HG03108 (cell line): ENCODE results near the gene ADRA2C.

Source experiments
- ATAC-seq: cut with Tn5 transposase; IDR thresholded peaks from one replicate; pipeline ENCODE4 v1.9.1; 2021; ENCODE audit warnings: moderate library complexity; ENCODE audit not compliant: unreplicated experiment

ADRA2C gene

DNA sequence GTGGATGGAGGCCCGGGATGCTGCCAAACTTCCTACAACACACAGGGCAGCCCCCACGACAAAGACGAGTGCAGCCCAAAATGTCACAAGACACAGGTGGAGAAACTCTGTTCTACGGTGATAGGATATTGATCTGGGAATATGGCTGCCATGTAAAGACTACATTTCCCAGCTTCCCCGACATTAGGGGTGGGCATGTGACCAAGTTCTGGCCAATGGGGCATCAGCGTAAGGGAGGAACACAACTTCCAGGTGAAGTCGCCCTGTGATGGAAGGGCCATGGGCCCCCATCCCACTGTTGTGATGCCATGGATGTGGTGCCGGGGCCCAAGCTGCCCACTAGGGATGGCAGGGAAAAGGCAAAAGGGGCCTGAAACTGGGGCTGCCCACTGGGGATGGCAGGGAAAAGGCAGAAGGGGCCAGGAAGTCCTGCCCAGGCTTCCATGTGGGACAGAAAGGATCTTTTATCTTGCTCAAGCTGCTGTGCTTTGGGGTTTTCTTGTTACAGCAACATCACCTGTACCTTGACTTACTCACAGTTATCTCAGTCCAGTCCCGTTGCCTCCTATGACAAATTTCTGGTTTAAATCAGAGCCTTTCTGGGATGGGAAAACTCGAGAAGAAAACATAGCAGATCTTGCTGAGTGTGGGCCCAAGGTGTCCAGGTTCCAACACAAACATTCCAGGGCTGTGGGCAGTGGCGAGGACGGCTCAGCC, 9.7 kb upstream of the ADRA2C start:
- no peak for ATAC-seq

DNA sequence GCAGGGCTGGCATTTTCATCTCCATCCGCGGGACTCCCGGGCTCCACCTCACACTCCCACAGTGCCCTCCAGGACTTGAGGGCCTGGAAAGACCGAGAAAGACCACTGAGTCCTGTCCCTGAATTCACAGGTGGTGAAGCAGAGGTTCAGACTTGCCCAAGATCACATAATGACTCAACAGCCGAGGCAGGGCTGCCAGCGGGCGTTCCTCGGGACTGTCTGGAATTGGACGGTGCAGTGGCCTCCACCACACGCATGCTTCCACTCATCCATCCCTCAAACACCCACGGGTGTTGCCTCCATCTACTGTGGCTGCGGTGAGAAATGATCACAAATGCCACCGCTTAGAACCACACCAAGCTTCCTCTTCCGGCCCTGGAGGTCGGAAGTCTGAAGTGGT, 6.9 kb upstream of the ADRA2C start:
- ATAC-seq = no peak

DNA sequence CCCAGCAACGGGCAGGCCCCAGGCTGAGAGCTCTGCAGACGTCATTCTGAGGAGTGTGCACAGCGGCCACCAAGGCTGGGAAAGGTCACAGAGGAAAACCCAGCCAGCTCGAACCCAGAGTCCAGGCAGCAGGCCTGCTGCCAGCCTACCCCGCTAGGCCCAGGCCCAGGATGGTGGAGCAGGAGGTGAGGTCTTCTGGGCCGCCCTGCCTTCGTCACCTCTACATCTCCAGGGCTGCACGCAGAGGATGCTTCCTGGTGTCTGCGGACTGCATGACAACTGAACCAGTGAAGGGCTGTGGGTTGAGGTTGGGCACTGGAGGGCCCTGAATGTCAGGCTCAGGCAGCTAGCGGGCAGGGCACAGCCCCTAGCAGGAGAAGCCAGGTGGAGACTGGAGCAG, 5.8 kb upstream of the ADRA2C start:
- ATAC-seq = no peak

DNA sequence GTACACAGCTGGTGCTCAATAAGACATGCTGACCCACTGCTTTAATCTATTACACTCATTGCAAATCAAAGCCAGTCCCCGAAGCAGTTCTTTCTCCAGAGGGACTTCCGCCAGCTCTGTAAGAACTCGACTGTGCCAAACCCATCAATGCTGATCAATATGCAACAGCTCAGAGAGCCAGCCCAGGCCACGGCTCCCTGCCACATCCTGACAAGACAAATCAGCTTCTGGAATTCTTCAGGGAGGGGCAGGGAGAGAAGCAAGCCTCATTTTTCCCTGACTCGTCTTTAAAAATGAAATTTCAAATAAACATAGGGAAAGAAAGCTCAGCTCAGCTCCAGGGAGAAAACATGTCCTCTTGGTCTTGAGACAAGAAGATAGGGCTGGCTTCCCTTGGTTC, 5.3 kb upstream of the ADRA2C start:
- ATAC-seq = no peak

DNA sequence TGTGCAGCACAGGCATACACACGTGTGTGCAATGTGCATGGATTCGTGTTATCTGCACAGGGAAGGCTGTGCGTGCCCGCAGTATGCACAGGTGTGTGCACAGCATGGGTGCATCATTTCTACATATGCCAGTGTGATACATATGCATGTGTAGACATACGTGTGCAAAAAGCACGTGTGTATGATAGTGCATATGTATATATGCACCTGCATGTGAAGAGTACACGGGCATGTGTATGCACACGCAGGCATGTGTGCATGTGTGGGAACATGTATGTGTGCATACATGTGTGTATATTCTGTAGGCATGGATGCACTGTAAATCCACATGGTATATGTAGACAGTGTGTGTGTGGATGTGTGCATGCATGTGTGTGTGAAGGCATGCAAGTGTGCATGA, 3.9 kb upstream of the ADRA2C start:
- no peak for ATAC-seq

DNA sequence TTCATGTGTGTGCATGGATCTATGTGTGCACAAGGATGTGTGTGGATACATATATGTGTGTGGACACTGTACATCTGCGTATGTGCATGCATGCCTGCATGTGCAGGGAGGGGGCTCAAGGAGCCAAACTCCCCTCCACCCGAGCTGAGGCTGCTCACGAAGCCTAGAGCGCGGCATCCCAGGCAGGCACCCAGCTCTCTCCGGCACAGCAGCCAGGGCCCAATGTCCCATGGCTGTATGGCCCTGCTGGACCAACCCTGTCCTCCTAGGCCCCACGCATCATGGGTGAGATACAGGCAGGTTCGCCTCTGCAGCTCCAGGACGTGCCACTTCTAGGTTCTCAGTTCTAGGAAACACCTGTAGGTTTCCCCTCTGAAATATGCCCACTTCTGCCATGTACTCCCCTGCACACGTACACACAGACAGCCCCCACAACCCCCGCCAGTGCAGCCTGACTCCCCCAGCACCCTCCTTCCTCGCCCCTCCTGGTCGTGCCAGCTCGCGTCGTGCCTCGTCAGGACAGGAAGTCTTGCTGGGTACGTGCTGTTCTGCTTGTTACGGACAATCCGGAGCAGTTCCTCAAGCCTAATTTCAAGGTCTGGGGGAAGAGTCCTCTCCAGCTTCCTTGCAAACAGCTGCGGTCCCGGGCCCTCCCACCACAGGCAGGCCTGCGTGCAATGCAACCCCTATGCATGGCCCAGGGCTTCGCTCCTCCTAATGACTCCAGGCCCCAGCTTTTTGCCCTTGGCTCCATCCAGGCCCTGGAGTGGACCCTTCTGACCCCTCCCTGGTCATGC, 3.2 kb upstream of the ADRA2C start:
- ATAC-seq = no peak

DNA sequence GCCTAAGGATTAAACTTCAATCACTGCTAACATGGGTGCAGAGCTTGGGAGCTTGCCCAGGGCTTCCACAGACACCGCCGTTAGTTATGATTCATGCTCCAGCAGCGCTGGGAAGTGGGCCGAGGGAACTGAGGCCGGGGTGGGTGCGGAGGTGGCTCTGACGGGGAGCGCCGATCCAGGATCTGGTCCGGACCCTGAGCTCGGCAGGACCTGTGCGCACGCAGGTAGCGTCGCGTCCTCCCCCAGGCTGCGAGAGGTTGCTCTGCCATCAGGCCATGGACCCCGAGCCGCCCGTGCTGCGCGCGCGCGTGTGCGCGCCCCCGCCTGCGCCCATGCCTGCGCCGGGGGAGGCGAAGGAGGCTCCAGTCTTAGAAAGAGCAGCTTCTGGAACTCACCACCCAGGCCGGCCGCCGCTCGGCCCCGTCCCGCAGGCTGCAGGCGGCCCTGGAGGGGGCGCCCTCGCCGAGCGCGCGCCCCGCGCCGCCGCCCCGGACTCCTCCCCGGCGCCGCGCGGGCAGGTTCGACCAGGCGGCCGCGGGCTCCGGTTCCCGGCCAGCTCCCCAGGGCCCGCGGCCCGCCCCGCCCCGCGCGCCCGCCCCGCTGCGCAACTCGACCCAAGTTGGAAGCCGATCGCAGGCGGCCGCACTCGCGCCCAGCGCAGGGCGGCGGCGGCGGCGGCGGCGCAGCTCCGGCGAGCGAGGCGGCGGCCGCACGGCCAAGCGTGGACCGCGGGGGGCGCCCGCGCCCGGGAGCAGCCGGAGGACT, 732 bp upstream of the ADRA2C start:
- no peak for ATAC-seq

DNA sequence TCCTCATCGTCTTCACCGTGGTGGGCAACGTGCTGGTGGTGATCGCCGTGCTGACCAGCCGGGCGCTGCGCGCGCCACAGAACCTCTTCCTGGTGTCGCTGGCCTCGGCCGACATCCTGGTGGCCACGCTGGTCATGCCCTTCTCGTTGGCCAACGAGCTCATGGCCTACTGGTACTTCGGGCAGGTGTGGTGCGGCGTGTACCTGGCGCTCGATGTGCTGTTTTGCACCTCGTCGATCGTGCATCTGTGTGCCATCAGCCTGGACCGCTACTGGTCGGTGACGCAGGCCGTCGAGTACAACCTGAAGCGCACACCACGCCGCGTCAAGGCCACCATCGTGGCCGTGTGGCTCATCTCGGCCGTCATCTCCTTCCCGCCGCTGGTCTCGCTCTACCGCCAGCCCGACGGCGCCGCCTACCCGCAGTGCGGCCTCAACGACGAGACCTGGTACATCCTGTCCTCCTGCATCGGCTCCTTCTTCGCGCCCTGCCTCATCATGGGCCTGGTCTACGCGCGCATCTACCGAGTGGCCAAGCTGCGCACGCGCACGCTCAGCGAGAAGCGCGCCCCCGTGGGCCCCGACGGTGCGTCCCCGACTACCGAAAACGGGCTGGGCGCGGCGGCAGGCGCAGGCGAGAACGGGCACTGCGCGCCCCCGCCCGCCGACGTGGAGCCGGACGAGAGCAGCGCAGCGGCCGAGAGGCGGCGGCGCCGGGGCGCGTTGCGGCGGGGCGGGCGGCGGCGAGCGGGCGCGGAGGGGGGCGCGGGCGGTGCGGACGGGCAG, 792 bp downstream of the ADRA2C start:
- ATAC-seq = no peak

DNA sequence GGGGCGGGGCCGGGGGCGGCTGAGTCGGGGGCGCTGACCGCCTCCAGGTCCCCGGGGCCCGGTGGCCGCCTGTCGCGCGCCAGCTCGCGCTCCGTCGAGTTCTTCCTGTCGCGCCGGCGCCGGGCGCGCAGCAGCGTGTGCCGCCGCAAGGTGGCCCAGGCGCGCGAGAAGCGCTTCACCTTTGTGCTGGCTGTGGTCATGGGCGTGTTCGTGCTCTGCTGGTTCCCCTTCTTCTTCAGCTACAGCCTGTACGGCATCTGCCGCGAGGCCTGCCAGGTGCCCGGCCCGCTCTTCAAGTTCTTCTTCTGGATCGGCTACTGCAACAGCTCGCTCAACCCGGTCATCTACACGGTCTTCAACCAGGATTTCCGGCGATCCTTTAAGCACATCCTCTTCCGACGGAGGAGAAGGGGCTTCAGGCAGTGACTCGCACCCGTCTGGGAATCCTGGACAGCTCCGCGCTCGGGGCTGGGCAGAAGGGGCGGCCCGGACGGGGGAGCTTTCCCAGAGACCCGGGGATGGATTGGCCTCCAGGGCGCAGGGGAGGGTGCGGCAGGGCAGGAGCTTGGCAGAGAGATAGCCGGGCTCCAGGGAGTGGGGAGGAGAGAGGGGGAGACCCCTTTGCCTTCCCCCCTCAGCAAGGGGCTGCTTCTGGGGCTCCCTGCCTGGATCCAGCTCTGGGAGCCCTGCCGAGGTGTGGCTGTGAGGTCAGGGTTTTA, 1.5 kb downstream of the ADRA2C start:
- no peak for ATAC-seq

DNA sequence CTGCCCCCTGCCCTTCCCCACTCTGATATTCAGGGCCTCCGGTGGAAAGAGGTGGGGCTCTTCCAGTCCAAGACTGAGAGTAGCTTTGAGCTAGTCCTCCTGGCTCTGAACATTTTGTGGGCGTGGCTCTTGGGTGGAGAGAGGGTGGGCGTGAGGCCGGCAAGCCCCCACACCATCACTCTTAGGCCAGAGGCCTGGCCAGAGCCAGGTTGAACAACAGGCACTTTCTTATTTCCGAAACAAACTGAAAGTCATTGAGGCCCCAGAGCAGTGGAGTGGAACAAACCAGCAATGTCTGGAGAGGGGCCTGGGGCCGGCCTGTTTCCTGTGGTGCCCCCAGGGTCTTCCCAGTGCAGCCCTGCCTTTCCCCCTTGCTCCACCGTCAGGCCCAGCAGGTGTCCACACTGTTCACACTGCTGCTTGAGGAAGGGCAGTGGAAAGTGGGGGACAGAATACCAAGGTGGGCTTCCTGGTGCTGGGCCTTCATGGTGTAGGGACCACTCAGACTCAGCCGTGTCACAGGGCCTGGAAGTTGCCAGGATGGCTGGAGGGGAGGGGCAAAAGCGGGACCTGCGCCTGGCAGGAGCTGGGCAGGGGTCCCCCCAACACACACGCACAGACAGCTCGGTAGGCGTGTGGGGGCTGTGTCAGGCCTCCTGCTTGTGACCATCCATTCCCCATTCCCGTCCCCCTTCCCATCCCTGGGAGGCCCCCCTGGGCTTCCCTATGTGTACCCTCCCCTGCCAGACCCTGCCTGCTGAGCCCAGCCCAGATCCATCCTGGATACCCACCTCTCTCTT, 2.9 kb downstream of the ADRA2C start:
- ATAC-seq = no peak

DNA sequence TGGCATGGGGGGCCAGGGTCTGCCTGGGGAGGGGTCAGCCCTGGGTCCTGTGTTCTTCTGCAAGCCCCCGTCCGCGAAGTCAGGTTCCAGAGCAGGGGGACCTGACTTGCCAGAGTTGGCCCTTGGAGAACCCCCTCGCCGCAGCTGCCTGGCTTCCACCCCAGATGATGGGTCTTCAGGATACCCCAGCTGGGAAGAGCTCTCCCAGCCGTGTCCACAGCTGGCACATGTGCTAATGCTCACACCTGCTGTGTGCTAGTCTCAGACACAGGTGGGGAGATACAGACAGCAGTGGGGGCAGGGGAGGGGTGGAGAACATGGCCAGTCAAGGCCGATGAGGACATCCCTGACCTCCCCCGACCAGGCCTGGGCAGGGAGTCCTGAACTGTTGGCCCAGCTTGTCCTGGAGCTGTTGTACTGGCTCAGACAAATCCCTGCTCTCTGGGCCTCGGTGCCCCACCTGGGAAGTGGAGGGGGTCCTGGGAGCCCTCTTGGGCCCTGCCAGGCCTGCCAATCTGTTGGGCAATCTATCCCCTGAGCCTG, 3.5 kb downstream of the ADRA2C start:
- ATAC-seq = no peak

DNA sequence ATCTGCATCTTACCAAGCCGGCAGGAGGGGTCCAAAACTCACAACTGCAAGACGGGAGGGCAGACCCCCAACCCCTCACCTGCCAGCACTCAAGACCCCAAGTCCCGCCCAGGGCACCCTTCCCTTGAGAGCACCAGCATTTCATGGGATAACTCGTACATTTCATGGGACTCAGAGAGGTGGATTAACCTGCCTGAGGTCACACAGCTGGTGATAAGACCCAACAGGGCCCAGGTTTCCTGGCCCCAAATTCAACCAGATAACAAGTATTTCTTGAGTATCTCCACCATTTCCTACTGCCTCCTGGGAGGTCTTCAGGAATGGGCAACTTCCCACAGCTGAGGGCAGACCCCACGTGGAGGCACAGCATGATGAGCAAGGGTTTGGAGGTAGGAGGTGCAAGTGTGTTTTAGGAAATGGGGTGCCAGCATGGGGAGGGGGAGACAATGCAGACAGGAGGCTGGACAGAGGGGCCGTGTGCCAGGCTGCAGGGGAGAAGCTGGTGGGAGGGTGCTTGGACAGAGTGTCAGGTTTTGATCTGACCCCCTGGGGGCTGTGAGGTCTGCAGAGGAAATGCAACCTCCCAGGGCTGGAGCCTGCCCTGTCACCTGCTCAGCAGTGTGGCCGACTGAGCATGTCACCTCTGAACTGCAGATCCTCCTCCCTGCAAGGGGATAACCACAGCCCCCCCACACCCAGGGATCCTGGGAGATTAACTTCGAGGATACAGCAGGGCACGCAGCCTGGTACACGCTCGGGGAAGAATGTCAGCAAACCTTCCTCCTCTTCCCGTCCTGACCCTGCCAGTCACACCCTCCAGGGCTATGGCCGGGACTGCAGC, 4.4 kb downstream of the ADRA2C start:
- no peak for ATAC-seq

DNA sequence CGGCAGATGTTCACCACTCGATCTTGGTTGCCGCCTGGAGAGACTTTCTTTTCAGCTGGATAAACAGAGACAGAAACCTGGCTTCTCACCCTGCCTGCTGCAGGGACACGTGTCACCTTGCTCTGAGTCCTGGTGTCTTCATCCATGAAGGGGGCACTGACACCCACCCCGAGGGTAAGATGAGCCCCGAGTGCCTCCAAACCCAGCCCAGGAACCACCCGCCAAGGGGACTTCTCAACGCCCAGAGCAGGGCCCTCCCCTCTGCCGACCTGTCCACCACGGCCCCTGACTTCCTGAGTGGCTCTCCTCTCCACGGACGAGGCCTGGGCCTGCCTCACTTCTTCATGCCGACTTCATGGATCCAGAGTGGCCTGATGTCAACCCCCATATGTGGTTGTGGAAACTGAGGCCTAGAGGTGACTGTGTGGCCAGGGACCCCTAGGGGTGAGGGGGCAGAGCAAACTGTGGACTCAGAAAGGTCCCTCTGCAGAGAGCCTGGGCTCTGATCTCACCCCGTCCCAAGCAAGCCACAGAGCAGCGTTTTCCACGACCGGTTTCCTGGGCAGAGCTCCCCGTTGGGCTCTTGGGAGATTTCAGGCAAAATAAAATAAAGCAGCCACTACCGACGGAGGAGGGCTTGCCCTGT, 5.1 kb downstream of the ADRA2C start:
- ATAC-seq = no peak

DNA sequence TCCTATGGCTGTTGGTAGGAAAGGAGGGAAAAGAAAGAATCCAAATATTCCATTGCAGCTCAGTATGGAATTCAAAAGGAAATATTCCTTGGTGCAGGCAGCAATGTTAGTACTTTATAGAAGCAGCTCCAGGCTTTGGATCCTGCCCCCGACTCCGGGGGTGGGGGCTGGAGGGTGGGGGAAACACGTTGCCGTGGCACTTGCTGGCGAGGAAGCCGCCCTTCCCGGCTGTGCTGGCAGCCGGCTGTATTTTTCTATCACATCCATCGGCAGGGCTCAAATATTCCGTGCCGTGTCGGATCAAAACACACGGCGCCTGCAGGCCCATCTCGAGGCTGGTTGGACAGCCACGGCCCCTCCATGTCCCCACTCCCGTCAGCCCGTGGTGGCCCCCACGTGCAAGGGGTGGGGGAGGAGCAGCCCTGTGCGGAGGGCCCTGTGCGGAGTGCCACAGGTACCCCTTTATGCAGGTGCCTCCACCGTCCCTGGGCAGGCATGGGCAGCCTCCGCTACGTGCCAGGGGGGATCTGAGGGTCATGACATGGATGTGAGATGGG, 5.8 kb downstream of the ADRA2C start:
- ATAC-seq = no peak

DNA sequence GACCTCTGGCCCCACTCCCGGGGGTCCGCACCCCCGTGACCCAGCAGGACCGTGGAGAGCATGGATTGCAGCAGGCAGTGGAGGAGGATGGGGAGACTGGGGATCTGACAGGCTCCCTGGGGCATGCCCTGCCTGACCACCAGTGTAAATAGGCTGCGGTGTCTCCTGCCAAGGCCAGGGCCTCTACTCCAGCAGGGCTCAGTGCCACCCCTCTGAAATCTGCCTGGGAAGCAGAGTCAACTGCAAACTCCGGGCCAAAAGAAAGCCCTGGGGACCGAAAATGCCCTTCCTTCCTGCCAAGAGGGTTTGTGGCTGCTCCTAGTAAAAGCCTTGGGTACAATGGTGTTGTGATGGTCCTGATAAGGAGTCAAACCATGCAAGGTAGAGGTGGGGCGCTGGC, 6.4 kb downstream of the ADRA2C start:
- no peak for ATAC-seq

DNA sequence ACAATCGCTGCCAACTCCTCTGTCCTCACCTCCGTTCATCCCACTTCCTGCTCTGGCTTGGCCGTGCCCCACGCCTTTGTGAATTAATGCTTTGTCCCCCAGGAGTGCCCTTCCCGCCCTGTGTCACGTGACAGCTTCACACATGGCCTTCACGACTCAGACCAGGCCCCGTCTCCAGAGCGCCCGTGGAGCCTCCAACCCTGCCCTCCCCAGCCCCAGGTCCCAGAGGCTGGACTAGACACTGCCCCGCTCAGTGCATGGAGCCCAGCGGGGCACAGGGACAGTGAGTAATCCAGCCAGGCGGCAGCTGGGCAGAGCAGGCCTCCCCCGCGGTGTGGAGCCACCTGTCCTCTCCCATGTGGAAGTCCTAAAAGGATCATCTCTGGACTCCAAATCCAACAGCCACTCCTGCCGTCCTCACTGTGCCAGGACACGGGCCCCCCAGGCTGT, 7.4 kb downstream of the ADRA2C start:
- ATAC-seq = no peak

DNA sequence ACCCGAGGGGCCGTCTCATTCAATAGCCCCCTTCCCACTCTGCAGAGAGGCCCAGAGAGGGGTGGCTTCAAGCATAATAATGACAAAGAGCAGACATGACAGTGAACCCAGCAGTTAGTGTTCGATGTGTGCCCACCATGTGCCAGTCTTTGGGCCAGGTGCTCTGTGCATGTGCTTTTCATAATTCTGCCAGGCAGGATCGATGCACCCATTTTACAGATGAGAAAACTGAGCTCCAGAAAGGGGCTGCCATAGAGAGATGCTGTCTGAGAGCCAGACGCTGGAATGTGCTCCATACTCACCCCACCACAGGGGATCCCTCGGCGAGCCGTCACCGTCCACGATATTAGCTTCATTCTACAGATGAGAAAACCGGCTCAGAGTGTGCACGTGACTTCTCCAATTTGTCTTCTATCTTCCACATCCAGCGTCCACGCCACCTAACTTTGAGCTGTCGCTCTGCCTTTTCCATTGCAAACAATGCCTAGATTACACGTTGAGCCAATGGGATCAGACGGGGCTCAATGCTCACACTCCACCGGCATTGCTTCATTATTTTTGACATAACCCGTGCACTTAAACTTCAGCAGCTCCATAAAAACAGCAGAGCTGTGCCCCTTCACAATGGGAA, 8.2 kb downstream of the ADRA2C start:
- ATAC-seq = no peak
